ENCODE results near the gene STK4. TPM values are rescaled to one million over a fixed set of nuclear protein-coding genes. Genes with fewer than 3 reads are reported as not detected.
"Not testable (repeated sequence)": the region's sequence is repeated elsewhere in the genome, so short reads cannot be mapped to it uniquely, and the experiment has no call there.

The STK4 gene
- total RNA-seq, 1 donor from 2014 or later: 17.4 TPM

- H3K4me3 ChIP-seq (ENCODE audit: low read depth, low read length): no peak overlapping the region
- DNase-seq (ENCODE audit: low read depth): no peak
- no peak for TF ChIP-seq CTCF (conservative IDR thresholded peaks at IDR 0.05; ENCODE audit: low read depth, low read length)
Observed at GRCh38 chr20:45019762-45020123, 53.4 kb downstream of the STK4 start.

GRCh38 chr20:45020236-45020886 is 54.0 kb downstream of the STK4 start:
- no peak overlapping the region for H3K4me3 ChIP-seq (ENCODE audit: low read depth, low read length)
- TF ChIP-seq CTCF (conservative IDR thresholded peaks at IDR 0.05; ENCODE audit: low read depth, low read length): no peak
- no peak for DNase-seq (ENCODE audit: low read depth)

- no peak overlapping the region for H3K4me3 ChIP-seq (ENCODE audit: low read depth, low read length)
- DNase-seq (ENCODE audit: low read depth): no peak
- TF ChIP-seq CTCF (conservative IDR thresholded peaks at IDR 0.05; ENCODE audit: low read depth, low read length): no peak
Observed at GRCh38 chr20:45021631-45022030, 55.3 kb downstream of the STK4 start.

- not testable (repeated sequence) for H3K4me3 ChIP-seq (ENCODE audit: low read depth, low read length); DNase-seq (ENCODE audit: low read depth)
Observed at GRCh38 chr20:45023140-45023539, 56.8 kb downstream of the STK4 start.

GRCh38 chr20:45028424-45029136 is 62.3 kb downstream of the STK4 start:
- no peak for TF ChIP-seq CTCF (conservative IDR thresholded peaks at IDR 0.05; ENCODE audit: low read depth, low read length)
- no peak overlapping the region for H3K4me3 ChIP-seq (ENCODE audit: low read depth, low read length)

GRCh38 chr20:45029884-45030283 is 63.6 kb downstream of the STK4 start:
- no peak for TF ChIP-seq CTCF (conservative IDR thresholded peaks at IDR 0.05; ENCODE audit: low read depth, low read length)
- DNase-seq (ENCODE audit: low read depth): no peak
- H3K4me3 ChIP-seq (ENCODE audit: low read depth, low read length): no peak overlapping the region

More at GRCh38 chr20:45028424-45029136, 62.3 kb downstream of the STK4 start:
- DNase-seq (ENCODE audit: low read depth): no peak

- DNase-seq (ENCODE audit: low read depth): no peak
- no peak for TF ChIP-seq CTCF (conservative IDR thresholded peaks at IDR 0.05; ENCODE audit: low read depth, low read length)
- no peak overlapping the region for H3K4me3 ChIP-seq (ENCODE audit: low read depth, low read length)
Observed at GRCh38 chr20:45032276-45032675, 66.0 kb downstream of the STK4 start.

All from epithelial cell of proximal tubule (primary cell).